GM21360 (cell line): ENCODE measurements around the gene KLF16.

Experiments used
- ATAC-seq: cut with Tn5 transposase; IDR thresholded peaks from one replicate; pipeline ENCODE4 v1.9.1; 2021; ENCODE audit warnings: mild to moderate bottlenecking, moderate library complexity; ENCODE audit not compliant: unreplicated experiment

KLF16 gene

GRCh38 chr19:1856698-1857603 is 6.4 kb downstream of the KLF16 start:
- ATAC-seq, result no peak

DNA sequence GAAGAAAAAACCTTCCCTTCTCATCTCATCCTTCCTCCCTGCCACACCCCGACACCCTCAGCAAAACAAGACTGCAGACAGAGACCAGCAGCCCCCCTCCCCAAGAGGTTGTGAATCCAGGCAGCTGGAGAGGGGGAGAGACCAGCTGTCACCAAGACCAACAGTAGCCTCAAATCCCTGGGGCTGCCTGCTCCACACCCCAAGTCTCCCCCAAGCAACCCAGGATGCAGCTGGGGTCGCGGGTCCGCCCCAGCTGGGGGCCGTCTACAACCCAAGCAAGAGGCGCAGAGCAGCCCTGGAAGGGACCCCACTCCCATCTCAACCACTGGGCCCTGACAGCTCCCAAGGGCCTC is 7.1 kb downstream of the KLF16 start:
- no peak for ATAC-seq

GRCh38 chr19:1855828-1856255 is 7.5 kb downstream of the KLF16 start:
- ATAC-seq, result no peak

- peak; percentile 42 for ATAC-seq
These were observed 8.1 kb downstream of the KLF16 start for GRCh38 chr19:1855040-1855827.

DNA sequence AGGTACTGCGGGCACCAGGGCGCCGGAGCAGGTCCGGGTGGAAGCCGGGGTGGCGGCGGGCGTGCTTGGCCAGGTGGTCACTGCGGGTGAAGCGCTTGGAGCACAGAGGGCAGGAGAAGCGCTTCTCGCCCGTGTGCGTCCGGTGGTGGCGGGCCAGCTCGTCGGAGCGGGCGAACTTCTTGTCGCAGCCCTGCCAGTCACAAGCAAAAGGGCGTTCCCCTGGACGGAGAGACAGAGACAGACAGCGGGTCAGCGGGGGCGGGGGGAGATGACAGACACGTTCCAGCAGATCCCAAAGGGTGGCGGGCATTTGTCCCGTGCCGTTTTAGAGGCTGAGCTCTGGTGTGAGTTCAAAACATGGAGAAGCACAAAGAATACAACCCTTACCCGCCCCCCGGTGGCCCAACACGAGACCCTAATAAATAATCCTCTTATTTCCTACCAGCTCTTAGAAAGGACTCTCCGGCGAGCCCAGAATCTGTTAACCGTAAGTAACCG is 8.8 kb downstream of the KLF16 start:
- no peak for ATAC-seq

- no peak for ATAC-seq
These were observed 9.3 kb downstream of the KLF16 start for GRCh38 chr19:1854039-1854541.

DNA sequence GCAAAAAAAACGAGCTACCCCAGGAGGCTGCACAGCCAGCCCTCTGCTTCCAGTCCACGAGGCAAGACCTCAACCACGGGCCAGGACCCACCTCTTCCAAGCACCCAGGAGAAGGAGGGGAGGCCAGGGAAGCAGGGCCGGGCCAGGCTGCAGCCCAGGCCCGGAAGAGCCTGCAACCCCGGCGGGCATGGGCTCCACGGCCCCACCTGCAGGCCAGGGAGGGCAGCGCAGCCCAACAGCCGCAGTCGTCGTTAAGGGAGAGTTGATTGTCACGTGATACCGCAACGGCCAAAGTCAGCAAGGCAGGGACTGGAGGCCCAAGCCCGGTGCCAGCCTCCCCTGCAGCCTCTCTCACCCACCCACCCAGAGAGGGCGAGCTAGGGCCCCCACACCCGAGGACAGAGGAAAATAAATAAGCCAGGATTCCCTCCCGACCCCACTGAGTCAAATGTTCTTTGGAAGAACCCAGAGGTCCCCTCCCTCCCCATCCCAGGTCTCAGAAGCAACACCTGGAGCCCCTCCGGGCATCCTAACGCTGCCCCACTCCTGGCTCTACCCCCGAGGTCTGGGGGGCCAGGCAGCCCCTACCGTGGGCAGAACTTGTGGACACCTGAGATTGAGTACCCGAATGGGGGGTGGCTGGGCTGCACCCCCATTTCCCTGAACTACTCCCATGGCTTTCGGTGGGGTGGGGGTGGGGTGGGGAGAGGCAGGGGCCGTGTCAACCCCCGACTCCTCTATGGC is 9.9 kb downstream of the KLF16 start:
- no peak for ATAC-seq

DNA sequence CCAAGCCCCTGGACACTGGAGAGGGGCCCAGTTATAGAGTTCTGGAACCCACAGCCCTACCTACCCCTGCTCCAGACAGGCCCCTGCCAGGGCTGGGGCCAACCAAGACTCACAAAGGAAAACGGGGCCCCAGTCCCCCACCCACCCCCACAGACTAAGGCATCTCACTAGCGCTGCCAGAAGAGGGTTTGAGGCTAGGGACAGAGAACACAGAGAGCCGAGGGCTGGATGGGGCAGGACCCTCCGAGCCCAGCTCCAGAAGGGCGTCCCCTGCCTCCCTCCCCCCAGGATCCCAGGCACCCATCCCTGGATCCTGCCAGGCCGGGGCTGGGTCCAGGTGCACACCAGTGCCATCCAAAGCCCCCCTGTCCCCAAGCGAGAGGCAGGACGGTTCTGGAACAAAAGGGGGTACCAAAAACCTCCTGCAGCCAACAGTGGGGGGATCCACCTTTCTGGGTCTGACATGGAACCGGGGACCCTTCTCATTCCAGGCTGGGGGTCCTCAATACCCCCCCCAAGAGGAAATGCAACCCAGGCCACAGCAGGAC is 10.7 kb downstream of the KLF16 start:
- ATAC-seq, result no peak

- ATAC-seq, result no peak
These were observed 11.5 kb downstream of the KLF16 start for GRCh38 chr19:1851654-1852580.

- ATAC-seq, result no peak
These were observed 12.3 kb downstream of the KLF16 start for GRCh38 chr19:1850809-1851653.

GRCh38 chr19:1849886-1850398 is 13.4 kb downstream of the KLF16 start:
- ATAC-seq, result no peak

GRCh38 chr19:1849132-1849474 is 14.3 kb downstream of the KLF16 start:
- ATAC-seq, result no peak

GRCh38 chr19:1848399-1849131 is 14.8 kb downstream of the KLF16 start, which contains the start of gene REXO1:
REXO1 (minus strand) TSS chr19:1848483; CDS start chr19:1848358, 125 bp downstream.
- peak; percentile 58 for ATAC-seq

DNA sequence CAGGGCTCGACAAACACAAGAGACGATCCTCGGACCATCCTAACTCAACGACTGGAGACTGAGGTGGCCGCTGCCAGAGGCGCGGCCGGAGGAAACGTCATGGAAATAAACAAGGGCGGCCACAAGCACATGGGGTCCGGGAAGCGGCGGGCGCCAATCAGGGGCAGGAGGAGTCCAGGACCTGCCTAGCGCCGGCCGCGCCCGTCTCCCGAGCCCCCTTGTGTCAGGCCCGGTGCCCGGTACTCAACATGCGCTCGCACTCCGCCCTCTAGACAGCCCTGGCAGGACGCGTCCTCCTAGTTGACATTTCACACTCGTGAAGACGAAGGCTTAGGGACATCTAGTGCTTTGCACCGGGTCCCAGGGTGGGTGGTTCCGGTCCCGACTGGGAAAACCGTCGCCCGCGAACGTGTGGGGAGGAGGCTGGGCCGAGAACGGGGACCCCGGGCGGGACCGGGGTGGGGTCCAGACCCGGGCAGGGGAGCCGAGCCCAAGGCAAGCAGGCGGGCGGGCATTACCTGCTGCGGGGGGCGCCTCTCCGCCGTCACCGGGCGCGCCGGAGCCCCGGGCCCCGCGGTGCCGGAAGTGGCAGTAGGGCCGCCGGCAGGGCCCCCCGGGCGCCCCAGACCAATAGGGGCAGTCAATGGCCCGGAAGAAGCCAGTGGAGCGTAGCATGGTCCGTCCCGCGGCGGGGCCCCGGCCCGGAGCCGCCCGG is 15.5 kb downstream of the KLF16 start:
- peak; percentile 5 for ATAC-seq

GRCh38 chr19:1847348-1847683 is 16.1 kb downstream of the KLF16 start:
- no peak for ATAC-seq

DNA sequence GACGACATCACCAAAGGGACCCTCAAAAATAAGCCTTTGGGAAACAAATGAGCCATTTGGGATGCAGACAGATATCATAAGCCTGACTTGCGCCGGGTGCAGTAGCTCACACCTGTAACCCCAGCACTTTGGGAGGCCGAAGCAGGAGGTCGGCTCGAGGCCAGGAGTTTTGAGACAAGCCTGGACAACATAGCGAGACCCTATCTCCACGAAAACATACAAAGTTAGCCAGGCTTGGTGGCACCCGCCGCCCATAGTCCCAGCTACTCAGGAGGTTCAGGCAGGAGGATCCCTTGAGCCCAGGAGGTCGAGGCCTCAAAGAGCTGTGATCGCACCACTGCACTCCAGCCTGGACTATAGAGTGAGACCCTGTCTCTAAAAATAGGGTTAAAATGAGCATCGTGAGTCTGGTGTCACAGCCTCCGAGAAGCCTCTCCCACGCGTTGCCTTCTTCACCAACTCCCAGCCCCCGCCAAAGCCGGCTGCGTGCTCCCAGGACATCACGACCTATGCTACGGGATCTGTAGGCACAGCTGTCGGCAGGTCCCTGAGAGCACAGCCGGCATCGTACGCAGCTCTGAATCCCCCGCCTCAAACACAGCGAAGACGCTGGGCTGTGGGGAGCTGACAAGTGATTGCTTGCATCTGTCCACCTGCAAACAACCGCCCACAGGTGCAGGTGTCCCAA is 16.7 kb downstream of the KLF16 start:
- no peak for ATAC-seq

DNA sequence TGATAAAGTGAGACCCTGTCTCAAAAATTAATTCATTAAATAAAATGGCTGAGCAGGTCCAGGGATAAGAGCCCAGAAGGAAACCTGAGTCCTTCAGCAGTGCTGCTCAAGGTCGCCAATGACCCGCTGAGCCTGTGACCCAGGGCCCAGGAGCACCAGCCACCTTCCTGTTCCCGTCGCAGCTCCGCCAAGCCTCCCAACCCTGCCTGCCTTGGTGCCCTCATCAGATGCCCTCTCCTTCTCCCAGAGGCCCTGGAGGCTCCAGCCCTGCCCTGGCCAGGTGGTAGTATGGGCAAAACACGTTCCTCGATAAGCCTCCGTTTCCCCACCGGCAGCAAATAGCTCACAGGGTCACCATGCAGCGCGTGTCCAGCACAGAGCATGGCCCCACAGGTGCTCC is 17.7 kb downstream of the KLF16 start:
- no peak for ATAC-seq
